ENCODE measurements around the gene PRG2.

DNA sequence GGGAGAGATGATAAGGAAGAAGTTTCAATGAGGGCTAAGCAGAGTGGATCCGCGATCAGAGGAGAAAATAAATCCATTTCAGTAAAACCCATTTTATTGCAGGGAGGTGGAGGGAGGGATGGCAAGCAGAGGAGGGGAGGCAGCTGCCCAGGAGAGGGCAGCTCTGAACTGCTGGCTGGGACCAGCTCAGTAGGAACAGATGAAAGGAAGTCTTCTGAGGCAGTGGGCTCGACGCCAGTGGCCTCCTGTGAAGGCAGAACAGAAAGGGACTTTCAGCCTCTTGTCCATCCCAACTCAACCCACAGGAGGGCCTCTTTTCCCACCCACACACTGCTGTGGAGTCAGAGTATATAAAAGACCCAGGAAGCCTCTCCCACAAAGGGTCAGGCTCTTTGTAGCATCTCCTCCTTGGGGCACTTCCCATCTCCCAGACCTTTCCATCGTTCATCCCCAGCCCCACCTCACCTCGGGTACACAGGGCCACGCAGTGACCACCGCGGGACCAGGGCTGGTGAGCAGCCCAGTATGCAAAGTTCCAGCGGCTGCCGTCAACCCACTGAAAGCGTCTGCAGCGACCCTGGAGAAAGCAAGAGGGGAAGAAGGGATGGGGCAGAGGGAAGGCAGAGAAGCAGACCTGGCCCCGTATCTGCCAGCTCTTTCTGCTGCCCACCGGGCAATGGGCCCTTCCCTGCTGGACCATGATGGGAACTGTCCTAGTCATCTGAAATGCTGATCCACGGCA lies 3.0 kb downstream of the PRG2 start:
- TF ChIP-seq POLR2AphosphoS5 (IDR thresholded peaks at IDR 0.05) = no peak
- no peak for TF ChIP-seq POLR2A (IDR thresholded peaks at IDR 0.05)
- no peak for TF ChIP-seq CTCF (IDR thresholded peaks at IDR 0.05)
- no peak for TF ChIP-seq EP300 (IDR thresholded peaks at IDR 0.05)

Measured in upper lobe of left lung (tissue), 4 donors.